WTC11 (cell line): ENCODE measurements around the gene LRMDA. TPM values are rescaled to one million over a fixed set of nuclear protein-coding genes. Genes with fewer than 3 reads are reported as not detected.

Source experiments
- ATAC-seq: fragments of 200-7000 bp; cut with Tn5 transposase; 2 replicates; pipeline ENCODE4 v1.10.0; 2021; ENCODE audit warnings: mild to moderate bottlenecking, moderate library complexity
- CTCF ChIA-PET: fragments of 300-600 bp; sonication (Branson Sonifier 250); formaldehyde crosslinking; loops from one replicate; lab custom pipeline; 2021; ENCODE audit warnings: antibody characterized with exemption; lab: Charles Lee
- POLR2A ChIA-PET: fragments of 350-600 bp; sonication (Branson Sonifier 250); formaldehyde crosslinking; loops from one replicate; lab custom pipeline; 2021; ENCODE audit warnings: antibody characterized with exemption; lab: Charles Lee
- DNase-seq: peaks from one replicate; pipeline ENCODE4 v3.0.0; 2021; ENCODE audit warnings: low spot score
- H3K27ac Mint-ChIP-seq: 2 replicates; pipeline ENCODE4 v1.8.0; 2021; ENCODE audit warnings: mixed read lengths
- H3K27me3 Mint-ChIP-seq: 2 replicates; pipeline ENCODE4 v1.8.0; 2021; ENCODE audit warnings: low read depth, mild to moderate bottlenecking, moderate library complexity, mixed read lengths
- H3K36me3 Mint-ChIP-seq: 2 replicates; pipeline ENCODE4 v1.8.0; 2021; ENCODE audit warnings: mixed read lengths
- H3K4me1 Mint-ChIP-seq: 2 replicates; pipeline ENCODE4 v1.8.0; 2022; ENCODE audit warnings: mixed read lengths
- H3K4me3 Mint-ChIP-seq: 2 replicates; pipeline ENCODE4 v1.8.0; 2021; ENCODE audit warnings: mild to moderate bottlenecking, moderate library complexity, mixed read lengths
- H3K9me3 Mint-ChIP-seq: 2 replicates; pipeline ENCODE4 v1.8.0; 2021; ENCODE audit warnings: mixed read lengths
- CDX4 ChIP-seq: fragments of 250-450 bp; sonication (Bioruptor Pico); IDR thresholded peaks from 2 replicates; pipeline ENCODE4 v1.9.0; 2021; ENCODE audit warnings: moderate library complexity, mild to moderate bottlenecking, inconsistent platforms, borderline replicate concordance
- GABPB1 ChIP-seq: sonication (generic); formaldehyde crosslinking; IDR thresholded peaks from 2 replicates; pipeline ENCODE4 v1.8.1; 2023; ENCODE audit warnings: mild to moderate bottlenecking, missing genetic modification reagents
- GRHL2 ChIP-seq: fragments of 250-450 bp; sonication (Bioruptor Pico); IDR thresholded peaks from 2 replicates; pipeline ENCODE4 v1.8.0; 2022; ENCODE audit warnings: mild to moderate bottlenecking, moderate library complexity; ENCODE audit not compliant: insufficient replicate concordance, severe bottlenecking
- HMGXB4 ChIP-seq: sonication (generic); formaldehyde crosslinking; IDR thresholded peaks from 2 replicates; pipeline ENCODE4 v1.8.1; 2023; ENCODE audit warnings: mild to moderate bottlenecking, moderate library complexity, missing genetic modification reagents
- KAT7 ChIP-seq: sonication (generic); formaldehyde crosslinking; IDR thresholded peaks from 2 replicates; pipeline ENCODE4 v1.8.1; 2023; ENCODE audit warnings: missing genetic modification reagents, mild to moderate bottlenecking, borderline replicate concordance
- NFE2L1 ChIP-seq: sonication (generic); formaldehyde crosslinking; IDR thresholded peaks from 2 replicates; pipeline ENCODE4 v1.8.1; 2023; ENCODE audit warnings: missing genetic modification reagents
- NFYB ChIP-seq: sonication (generic); formaldehyde crosslinking; conservative IDR thresholded peaks from 2 replicates; pipeline ENCODE4 v1.8.0; 2022; ENCODE audit warnings: low read depth, missing genetic modification reagents
- NR3C1 ChIP-seq: sonication (generic); formaldehyde crosslinking; conservative IDR thresholded peaks from 2 replicates; pipeline ENCODE4 v1.8.1; 2023; ENCODE audit warnings: low read depth, mild to moderate bottlenecking, missing genetic modification reagents
- OVOL2 ChIP-seq: fragments of 250-450 bp; sonication (Bioruptor Pico); IDR thresholded peaks from 2 replicates; pipeline ENCODE4 v1.9.0; 2021; ENCODE audit warnings: mild to moderate bottlenecking, borderline replicate concordance
- TP53 ChIP-seq: sonication (generic); formaldehyde crosslinking; IDR thresholded peaks from 2 replicates; pipeline ENCODE4 v1.8.1; 2023; ENCODE audit warnings: mild to moderate bottlenecking, missing genetic modification reagents
- ZBTB21 ChIP-seq: sonication (generic); formaldehyde crosslinking; IDR thresholded peaks from 2 replicates; pipeline ENCODE4 v1.8.1; 2023; ENCODE audit warnings: mild to moderate bottlenecking, missing genetic modification reagents, borderline replicate concordance
- ZNF396 ChIP-seq: fragments of 250-450 bp; sonication (Bioruptor Pico); IDR thresholded peaks from 2 replicates; pipeline ENCODE4 v1.8.0; 2021; ENCODE audit warnings: mild to moderate bottlenecking, moderate library complexity, borderline replicate concordance
- ZNF416 ChIP-seq: fragments of 250-450 bp; sonication (Bioruptor Pico); IDR thresholded peaks from 2 replicates; pipeline ENCODE4 v1.9.0; 2021; ENCODE audit warnings: mild to moderate bottlenecking, inconsistent platforms
- total RNA-seq: library from RNA; stranded (reverse); gene quantifications from 3 replicates; pipeline ENCODE4 v1.2.3, GENCODE V29; 2021
- TF ChIP-seq, protein P1 (sequence below): fragments of 250-450 bp; sonication (Bioruptor Pico); conservative IDR thresholded peaks from 2 replicates; pipeline ENCODE4 v1.9.0; 2021; ENCODE audit warnings: mild to moderate bottlenecking
- TF ChIP-seq, protein P2 (sequence below): sonication (generic); formaldehyde crosslinking; IDR thresholded peaks from 2 replicates; pipeline ENCODE4 v1.8.0; 2022; ENCODE audit warnings: mild to moderate bottlenecking, missing genetic modification reagents
- TF ChIP-seq, protein P3 (sequence below): fragments of 250-450 bp; sonication (Bioruptor Pico); IDR thresholded peaks from 2 replicates; pipeline ENCODE4 v2.1.2; 2022; ENCODE audit warnings: mild to moderate bottlenecking, moderate library complexity
- TF ChIP-seq, protein P4 (sequence below): sonication (generic); formaldehyde crosslinking; IDR thresholded peaks from 2 replicates; pipeline ENCODE4 v1.8.0; 2022; ENCODE audit warnings: mild to moderate bottlenecking, missing genetic modification reagents

LRMDA gene
- total RNA-seq, 1 experiment from 2014 or later, result 0.92 TPM

- TF ChIP-seq, protein P1, sequence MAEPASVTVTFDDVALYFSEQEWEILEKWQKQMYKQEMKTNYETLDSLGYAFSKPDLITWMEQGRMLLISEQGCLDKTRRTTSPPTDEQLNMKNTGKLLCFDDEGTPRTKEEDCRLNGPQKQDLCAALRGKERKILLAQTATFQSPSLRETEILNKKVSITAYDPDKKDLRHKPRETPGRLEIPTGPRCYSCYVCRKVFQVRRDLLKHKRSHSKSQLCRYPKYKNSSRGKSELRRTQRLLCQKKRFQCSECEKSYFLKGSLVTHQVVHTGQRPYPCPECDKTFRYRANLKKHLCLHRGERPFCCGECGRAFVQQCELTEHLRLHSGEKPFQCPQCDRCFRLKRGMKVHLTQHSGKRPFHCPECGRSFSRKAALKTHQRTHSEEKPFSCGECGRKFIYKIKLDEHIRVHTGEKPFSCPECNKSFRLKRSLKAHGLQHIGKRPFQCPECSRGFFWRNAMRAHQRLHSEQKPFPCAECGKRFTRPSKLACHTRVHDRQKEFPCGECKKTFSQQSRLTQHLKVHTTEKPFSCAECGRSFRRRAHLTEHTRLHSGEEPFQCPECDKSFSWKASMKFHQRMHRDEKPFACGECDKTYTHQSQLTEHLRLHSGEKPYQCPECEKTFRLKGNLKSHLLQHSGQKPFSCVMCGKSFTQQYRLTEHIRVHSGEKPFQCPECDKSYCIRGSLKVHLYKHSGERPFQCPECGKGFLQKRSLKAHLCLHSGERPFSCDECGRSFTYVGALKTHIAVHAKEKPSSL (CRISPR knock-in tag), result no peak
- TF ChIP-seq TP53 (no peak), ZNF416 (CRISPR knock-in tag) (no peak)
- TF ChIP-seq, protein P2, sequence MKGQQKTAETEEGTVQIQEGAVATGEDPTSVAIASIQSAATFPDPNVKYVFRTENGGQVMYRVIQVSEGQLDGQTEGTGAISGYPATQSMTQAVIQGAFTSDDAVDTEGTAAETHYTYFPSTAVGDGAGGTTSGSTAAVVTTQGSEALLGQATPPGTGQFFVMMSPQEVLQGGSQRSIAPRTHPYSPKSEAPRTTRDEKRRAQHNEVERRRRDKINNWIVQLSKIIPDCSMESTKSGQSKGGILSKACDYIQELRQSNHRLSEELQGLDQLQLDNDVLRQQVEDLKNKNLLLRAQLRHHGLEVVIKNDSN (CRISPR knock-in tag), result no peak
These were observed 724.5 kb downstream of the LRMDA start (continued) for GRCh38 chr10:76155961-76156360.

DNA sequence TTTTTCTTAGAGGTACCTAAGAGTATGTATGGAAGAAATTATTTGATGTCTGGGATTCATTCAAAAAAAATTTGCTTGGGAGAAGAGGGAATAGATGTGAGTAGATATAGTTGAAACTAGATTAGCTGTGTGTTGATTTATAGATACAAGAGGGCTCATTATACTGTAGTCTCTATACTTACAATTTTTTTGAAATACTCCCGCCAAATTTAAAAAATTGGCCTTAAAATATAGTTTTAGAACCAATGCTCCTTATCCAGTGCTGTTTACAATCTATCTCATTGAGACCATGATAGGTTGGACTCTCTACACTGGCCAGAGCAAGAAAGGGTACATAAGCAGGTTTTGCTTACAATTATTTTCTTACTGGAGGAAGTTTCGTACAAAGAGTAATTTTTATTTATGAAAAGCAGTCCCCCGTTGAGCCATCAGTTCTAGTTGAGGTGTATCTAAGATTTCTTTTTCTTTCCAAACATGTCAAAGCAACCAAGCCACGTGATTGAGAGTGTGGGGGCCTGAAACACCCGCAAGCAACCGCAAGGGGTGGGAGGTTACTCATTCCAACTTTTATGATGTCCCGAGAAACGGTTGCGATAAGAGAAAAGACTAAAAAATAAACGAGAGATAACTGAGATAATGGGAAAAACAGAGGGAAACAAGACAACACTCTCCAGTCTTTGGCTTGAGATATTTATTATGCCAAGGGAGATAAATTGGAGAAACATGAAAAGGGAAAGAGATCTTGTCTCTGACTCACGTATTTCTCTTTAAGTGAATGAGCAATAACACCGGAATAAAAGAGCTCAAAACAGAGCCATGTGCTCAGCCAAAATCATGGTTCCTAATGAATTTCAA lies 729.2 kb downstream of the LRMDA start:
- H3K4me1 Mint-ChIP-seq, result peaks cover 27% of the 10 kb centered on the region
- TF ChIP-seq GRHL2 (no peak), NFE2L1 (CRISPR knock-in tag) (no peak), ZNF396 (CRISPR knock-in tag) (no peak), OVOL2 (CRISPR knock-in tag) (no peak), NR3C1 (CRISPR knock-in tag) (no peak), CDX4 (CRISPR knock-in tag) (no peak), HMGXB4 (no peak), ZBTB21 (CRISPR knock-in tag) (no peak), KAT7 (CRISPR knock-in tag) (no peak), GABPB1 (no peak), NFYB (CRISPR knock-in tag) (no peak)
- TF ChIP-seq, protein P3, sequence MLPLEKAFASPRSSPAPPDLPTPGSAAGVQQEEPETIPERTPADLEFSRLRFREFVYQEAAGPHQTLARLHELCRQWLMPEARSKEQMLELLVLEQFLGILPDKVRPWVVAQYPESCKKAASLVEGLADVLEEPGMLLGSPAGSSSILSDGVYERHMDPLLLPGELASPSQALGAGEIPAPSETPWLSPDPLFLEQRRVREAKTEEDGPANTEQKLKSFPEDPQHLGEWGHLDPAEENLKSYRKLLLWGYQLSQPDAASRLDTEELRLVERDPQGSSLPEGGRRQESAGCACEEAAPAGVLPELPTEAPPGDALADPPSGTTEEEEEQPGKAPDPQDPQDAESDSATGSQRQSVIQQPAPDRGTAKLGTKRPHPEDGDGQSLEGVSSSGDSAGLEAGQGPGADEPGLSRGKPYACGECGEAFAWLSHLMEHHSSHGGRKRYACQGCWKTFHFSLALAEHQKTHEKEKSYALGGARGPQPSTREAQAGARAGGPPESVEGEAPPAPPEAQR, result no peak
- TF ChIP-seq, protein P4, sequence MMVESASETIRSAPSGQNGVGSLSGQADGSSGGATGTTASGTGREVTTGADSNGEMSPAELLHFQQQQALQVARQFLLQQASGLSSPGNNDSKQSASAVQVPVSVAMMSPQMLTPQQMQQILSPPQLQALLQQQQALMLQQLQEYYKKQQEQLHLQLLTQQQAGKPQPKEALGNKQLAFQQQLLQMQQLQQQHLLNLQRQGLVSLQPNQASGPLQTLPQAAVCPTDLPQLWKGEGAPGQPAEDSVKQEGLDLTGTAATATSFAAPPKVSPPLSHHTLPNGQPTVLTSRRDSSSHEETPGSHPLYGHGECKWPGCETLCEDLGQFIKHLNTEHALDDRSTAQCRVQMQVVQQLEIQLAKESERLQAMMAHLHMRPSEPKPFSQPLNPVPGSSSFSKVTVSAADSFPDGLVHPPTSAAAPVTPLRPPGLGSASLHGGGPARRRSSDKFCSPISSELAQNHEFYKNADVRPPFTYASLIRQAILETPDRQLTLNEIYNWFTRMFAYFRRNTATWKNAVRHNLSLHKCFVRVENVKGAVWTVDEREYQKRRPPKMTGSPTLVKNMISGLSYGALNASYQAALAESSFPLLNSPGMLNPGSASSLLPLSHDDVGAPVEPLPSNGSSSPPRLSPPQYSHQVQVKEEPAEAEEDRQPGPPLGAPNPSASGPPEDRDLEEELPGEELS (CRISPR knock-in tag), result no peak
- TF ChIP-seq, all 79 proteins: peak for 0

More for the DNA sequence above, 729.2 kb downstream of the LRMDA start:
- ATAC-seq (no peak), DNase-seq (no peak)
- CTCF ChIA-PET, result interaction anchor here (1.0 kb wide), 1 partner anchor 10 kb away, joined by 3 read pairs; no protein-coding TSS in a partner anchor
- POLR2A ChIA-PET, result no interaction called here
- Mint-ChIP-seq H3K4me3 (no peak overlapping the region), H3K27me3 (peaks cover 6% of the 10 kb centered on the region), H3K36me3 (no peaks in the 10 kb centered on the region; the same call in 1 of the 2 replicates), H3K9me3 (peaks cover 5% of the 10 kb centered on the region), H3K27ac (no peak overlapping the region)
